Fibroblast of villous mesenchyme (primary cell): ENCODE data around the gene BPNT1. TPM values are rescaled to one million over a fixed set of nuclear protein-coding genes. Genes with fewer than 3 reads are reported as not detected.

Experiments used
- DNase-seq: peaks from one replicate; pipeline ENCODE4 v3.0.0-alpha.2; 2010; ENCODE audit warnings: low read depth
- H3K4me3 ChIP-seq: 2 replicates; pipeline ENCODE4 v1.5.1; 2011; ENCODE audit warnings: low read depth, mild to moderate bottlenecking, low read length
- total RNA-seq: library from RNA; depleted of rRNA; stranded (reverse); fragments of >200 nt; gene quantifications from 2 replicates; pipeline ENCODE4 v1.2.3, GENCODE V29; 2012
- TF ChIP-seq, protein P1 (sequence below): IDR thresholded peaks from 2 replicates; pipeline ENCODE4 v1.5.1; 2012; ENCODE audit warnings: low read depth, mild to moderate bottlenecking, low read length; ENCODE audit not compliant: insufficient read depth

BPNT1 gene
- total RNA-seq, 1 donor: 36.7 TPM

DNA sequence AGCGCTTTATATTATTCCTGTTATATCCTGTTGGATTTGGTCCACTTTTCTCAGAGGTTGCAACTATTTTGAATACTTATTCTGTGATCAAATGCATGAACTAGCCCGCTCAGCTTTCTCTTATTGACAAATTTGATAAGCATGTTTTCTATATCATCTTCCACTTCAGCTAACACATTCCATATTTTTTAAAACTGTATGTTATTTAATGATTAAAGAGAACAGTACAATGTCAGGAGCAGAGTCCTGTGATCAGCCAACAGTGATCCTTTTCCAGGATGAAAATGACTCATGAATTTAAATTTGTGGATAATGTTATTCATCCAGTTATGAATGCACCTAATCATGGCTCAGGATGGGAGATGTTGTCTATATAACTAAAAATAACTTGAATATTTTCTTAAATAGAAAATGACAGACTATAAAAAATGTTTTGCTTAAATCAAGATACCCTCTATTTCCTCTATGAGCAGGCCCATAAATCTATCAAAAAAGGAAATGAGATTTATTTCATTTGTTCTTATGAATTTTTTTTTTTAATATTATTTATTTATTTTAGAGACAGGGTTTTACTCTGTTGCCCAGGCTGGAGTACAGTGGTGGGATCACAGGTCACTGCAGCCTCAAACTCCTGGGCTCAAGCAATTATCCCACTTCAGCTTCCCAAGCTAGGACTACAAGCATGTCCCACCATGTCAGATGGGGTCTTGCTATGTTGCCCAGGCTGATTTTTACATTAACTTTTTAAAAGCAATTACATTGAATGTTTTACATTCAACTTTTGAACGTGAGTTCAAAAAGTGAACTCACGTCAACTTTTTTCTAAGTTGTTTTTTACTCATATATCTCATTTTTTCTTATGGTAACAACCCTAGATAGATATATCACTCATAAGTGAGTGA is 12.5 kb downstream of the BPNT1 start:
- DNase-seq: no peak
- H3K4me3 ChIP-seq: no peak overlapping the region
- TF ChIP-seq, protein P1, sequence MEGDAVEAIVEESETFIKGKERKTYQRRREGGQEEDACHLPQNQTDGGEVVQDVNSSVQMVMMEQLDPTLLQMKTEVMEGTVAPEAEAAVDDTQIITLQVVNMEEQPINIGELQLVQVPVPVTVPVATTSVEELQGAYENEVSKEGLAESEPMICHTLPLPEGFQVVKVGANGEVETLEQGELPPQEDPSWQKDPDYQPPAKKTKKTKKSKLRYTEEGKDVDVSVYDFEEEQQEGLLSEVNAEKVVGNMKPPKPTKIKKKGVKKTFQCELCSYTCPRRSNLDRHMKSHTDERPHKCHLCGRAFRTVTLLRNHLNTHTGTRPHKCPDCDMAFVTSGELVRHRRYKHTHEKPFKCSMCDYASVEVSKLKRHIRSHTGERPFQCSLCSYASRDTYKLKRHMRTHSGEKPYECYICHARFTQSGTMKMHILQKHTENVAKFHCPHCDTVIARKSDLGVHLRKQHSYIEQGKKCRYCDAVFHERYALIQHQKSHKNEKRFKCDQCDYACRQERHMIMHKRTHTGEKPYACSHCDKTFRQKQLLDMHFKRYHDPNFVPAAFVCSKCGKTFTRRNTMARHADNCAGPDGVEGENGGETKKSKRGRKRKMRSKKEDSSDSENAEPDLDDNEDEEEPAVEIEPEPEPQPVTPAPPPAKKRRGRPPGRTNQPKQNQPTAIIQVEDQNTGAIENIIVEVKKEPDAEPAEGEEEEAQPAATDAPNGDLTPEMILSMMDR: no peak

DNA sequence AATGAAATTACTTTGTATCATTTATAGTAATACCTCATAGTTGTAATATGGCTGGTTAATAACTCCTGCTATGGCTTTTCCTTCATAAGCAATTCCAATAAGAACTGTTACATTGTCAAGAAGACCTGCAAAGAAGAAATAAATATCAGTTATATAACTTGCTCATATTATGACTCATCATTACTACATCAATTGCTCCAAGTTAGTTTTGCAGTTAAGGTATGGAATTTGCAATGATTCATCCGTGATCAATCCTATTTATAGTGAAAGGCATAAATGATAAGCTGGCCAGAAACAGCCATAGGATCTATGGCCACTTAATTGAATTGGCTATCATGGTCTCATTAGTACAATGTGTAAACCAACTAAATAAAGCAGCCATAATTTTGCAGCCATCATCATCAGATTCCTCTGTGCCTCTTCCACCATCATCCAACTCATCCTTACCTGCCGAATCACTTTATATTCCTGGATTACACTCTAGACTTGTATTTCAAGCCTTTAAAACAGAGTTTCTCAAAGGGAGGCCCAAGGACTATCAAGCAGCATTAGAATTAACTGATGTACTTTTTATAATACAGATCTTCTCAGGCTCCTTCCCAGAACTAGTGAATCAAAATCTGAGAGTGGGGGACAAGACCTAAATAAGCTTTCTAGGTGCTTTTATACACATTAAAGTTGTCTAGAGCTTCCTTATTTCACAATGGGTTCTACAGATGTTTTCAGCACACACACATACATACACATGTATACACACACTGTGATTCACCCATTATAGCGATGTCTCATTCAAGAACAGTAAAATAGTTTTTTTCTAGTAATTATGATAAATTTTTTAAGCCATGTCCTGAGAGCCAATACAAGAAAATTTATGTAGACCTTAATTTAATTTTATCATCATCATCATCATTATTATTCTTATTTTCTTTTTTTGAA is 22.1 kb downstream of the BPNT1 start:
- no peak for DNase-seq
- TF ChIP-seq, protein P1: no peak
- H3K4me3 ChIP-seq: no peak overlapping the region

DNA sequence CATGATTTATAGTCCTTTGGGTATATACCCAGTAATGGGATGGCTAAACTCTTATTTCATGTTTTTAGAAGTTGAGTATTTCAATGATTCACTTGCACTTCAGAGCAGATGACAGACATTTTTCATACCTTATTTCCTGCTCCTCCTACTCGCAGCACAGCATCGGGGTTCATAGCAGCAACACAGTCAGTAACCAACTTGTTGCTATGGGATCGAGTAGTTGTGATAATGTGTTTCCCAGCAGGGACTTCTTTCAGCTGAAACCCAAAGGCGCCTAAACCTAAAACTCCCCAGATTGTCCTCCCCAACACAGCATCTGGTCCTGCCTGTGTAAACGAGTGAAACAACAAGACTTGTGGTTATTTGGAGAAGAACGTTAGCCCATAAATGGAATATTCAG is 27.0 kb downstream of the BPNT1 start:
- no peak for DNase-seq
- TF ChIP-seq, protein P1: no peak
- H3K4me3 ChIP-seq: no peak overlapping the region

DNA sequence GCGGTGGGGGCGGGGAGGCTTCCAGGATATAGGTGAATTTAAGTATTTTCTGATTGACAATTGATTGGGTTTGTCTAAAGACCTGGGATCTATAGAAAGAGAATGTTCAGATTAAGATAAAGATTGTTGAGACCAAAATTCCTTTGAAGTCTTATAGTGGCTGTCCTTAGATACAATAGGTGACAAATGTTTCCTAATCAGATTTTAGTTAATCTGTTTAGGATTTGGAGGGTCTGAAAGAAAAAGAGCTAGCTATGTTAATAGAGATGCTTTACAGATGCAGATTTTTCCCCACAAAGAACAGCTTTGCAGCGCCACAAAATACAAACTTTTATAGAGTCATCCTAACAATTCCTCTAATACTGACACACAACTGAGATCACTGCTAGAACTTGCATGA is 28.7 kb downstream of the BPNT1 start:
- TF ChIP-seq, protein P1: no peak
- H3K4me3 ChIP-seq: no peak overlapping the region
- no peak for DNase-seq

DNA sequence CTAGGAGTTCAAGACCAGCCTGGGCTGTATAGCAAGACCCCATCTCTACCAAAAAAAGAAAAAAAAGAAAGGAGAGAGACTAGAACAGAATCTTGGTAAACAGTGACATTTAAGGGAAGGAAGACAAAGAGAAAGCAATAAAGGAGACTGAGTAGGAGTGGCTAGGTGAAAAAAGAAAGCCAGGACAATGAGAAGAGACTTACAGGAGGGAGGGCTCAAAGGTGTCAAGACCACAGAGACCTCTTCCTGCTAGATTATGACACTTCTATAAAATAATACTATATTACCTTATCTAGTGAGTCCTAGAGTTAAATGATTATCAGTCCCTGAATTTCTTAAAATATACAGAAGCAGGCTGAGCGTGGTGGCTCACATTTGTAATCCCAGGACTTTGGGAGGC is 33.2 kb downstream of the BPNT1 start:
- H3K4me3 ChIP-seq: no peak overlapping the region
- DNase-seq: no peak
- TF ChIP-seq, protein P1: no peak

DNA sequence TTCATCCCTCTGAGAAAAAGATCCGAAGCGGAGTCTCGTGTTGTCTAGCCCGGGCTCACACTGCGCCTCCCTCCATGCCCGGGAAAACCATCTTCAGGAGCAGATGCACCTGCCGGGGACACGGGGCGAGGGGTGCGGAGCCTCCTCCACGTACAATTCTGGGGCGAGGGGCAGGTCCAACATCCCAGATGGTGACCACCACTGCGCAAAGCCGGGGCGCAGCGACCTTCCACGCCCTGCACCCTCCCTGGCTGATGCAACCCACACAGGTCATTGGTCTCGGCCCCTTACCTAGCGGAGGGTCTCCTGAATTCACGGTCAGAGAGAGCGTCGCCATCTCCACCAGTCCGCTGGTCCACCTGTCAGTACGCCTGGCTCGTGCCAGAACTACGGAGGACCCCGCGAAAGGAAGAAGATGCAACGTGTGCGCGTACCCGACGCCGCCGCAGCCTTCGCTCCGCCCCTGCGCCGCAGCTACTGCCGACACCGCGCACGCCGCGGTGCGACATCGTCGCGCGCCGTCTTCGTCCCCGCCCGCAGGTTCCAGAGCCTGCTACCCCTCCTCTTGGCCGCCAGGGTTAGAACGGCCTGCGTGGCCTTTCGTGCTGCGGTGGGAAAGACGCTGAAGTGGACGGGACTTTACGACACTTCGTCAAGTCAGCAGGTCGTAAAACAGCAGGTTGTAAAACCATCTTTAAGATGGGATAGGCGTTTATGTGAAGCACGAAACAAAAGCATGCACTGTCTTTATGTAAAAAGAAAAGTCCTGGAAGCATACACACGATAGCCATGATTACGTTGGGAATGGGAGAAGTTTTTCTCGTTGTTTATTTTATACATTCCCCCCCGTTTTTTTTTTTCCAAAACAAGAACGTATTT is 43.3 kb downstream of the BPNT1 start, which contains the start of gene EPRS1:
Gene EPRS1 (minus strand): TSS at position 454 of the 879 bp plus-strand sequence. CDS start 117 bp downstream, at position 337.
- DNase-seq: peak; percentile 99
- TF ChIP-seq, protein P1: peak; percentile 61
- H3K4me3 ChIP-seq: peak within 1 kb of the TSS; percentile 99
